22Rv1 (cell line): ENCODE results near the gene LRRC42.
"Not testable (repeated sequence)": the region's sequence is repeated elsewhere in the genome, so short reads cannot be mapped to it uniquely, and the experiment has no call there.

ENCODE experiments used
- H3K27ac ChIP-seq: fragments of 450-650 bp; 2 replicates; pipeline ENCODE4 v1.5.1; 2017
- CTCF ChIP-seq: fragments of 450-650 bp; IDR thresholded peaks from 2 replicates; pipeline ENCODE4 v1.5.1; 2017; ENCODE audit warnings: mild to moderate bottlenecking
- ZFX ChIP-seq: fragments of 450-650 bp; IDR thresholded peaks from 2 replicates; pipeline ENCODE4 v1.6.1; 2017; ENCODE audit warnings: antibody characterized with exemption, borderline replicate concordance

Gene LRRC42

GRCh38 chr1:53968125-53968513 lies 22.0 kb downstream of the LRRC42 start:
- H3K27ac ChIP-seq: no peak overlapping the region

GRCh38 chr1:53969323-53969722 lies 23.2 kb downstream of the LRRC42 start:
- H3K27ac ChIP-seq: not testable (repeated sequence)

More at GRCh38 chr1:53968125-53968513, 22.0 kb downstream of the LRRC42 start:
- TF ChIP-seq ZFX (no peak), CTCF (no peak)

GRCh38 chr1:53971718-53972117 lies 25.6 kb downstream of the LRRC42 start:
- H3K27ac ChIP-seq: no peak overlapping the region
- TF ChIP-seq ZFX (no peak), CTCF (no peak)

GRCh38 chr1:53975861-53976260 lies 29.7 kb downstream of the LRRC42 start:
- no peak overlapping the region for H3K27ac ChIP-seq
- TF ChIP-seq ZFX (no peak), CTCF (no peak)

GRCh38 chr1:53979712-53980450 lies 33.7 kb downstream of the LRRC42 start:
- TF ChIP-seq CTCF (no peak), ZFX (no peak)
- H3K27ac ChIP-seq: no peak overlapping the region

- no peak overlapping the region for H3K27ac ChIP-seq
- TF ChIP-seq CTCF (no peak), ZFX (no peak)
Measured at GRCh38 chr1:53981220-53981619, 35.1 kb downstream of the LRRC42 start.

GRCh38 chr1:53982034-53982762 lies 36.0 kb downstream of the LRRC42 start:
- no peak for TF ChIP-seq ZFX
- TF ChIP-seq CTCF: no peak
- H3K27ac ChIP-seq: no peak overlapping the region
